GM18868 (cell line): Measurements from ENCODE around the gene SMYD2.

ENCODE experiments used
- ATAC-seq: cut with Tn5 transposase; IDR thresholded peaks from one replicate; pipeline ENCODE4 v1.9.1; 2021; ENCODE audit warnings: mild to moderate bottlenecking, moderate library complexity; ENCODE audit not compliant: unreplicated experiment

SMYD2 gene

GRCh38 chr1:214327514-214327913 lies 46.6 kb downstream of the SMYD2 start:
- ATAC-seq: no peak

GRCh38 chr1:214328770-214329469 lies 48.0 kb downstream of the SMYD2 start:
- peak; percentile 92 for ATAC-seq

- ATAC-seq: no peak
These were observed 48.7 kb downstream of the SMYD2 start for GRCh38 chr1:214329470-214330220.

GRCh38 chr1:214330222-214330621 lies 49.3 kb downstream of the SMYD2 start:
- no peak for ATAC-seq

GRCh38 chr1:214330715-214331114 lies 49.8 kb downstream of the SMYD2 start:
- no peak for ATAC-seq

- ATAC-seq: no peak
These were observed 50.2 kb downstream of the SMYD2 start for GRCh38 chr1:214331180-214331579.

GRCh38 chr1:214331827-214332423 lies 51.0 kb downstream of the SMYD2 start:
- peak; percentile 56 for ATAC-seq

- no peak for ATAC-seq
These were observed 52.2 kb downstream of the SMYD2 start for GRCh38 chr1:214332946-214333798.

GRCh38 chr1:214335567-214335966 lies 54.6 kb downstream of the SMYD2 start:
- no peak for ATAC-seq

- no peak for ATAC-seq
These were observed 56.1 kb downstream of the SMYD2 start for GRCh38 chr1:214337015-214337414.

- no peak for ATAC-seq
These were observed 56.6 kb downstream of the SMYD2 start for GRCh38 chr1:214337511-214337910.

GRCh38 chr1:214338212-214338611 lies 57.3 kb downstream of the SMYD2 start:
- ATAC-seq: no peak

- ATAC-seq: no peak
These were observed 60.5 kb downstream of the SMYD2 start for GRCh38 chr1:214341459-214341858.

GRCh38 chr1:214341932-214342331 lies 61.0 kb downstream of the SMYD2 start:
- no peak for ATAC-seq

- no peak for ATAC-seq
These were observed 61.6 kb downstream of the SMYD2 start for GRCh38 chr1:214342525-214342924.

GRCh38 chr1:214344897-214345296 lies 63.9 kb downstream of the SMYD2 start:
- ATAC-seq: no peak

GRCh38 chr1:214349008-214349407 lies 68.0 kb downstream of the SMYD2 start:
- ATAC-seq: no peak

GRCh38 chr1:214349781-214350180 lies 68.8 kb downstream of the SMYD2 start:
- ATAC-seq: no peak

GRCh38 chr1:214351551-214352277 lies 70.8 kb downstream of the SMYD2 start:
- ATAC-seq: no peak

- no peak for ATAC-seq
These were observed 71.9 kb downstream of the SMYD2 start for GRCh38 chr1:214352838-214353237.
